ENCODE results near the gene PYGB.
A peak's percentile ranks its signal among the peaks of the same experiment; 100 is the strongest.

The PYGB gene

GRCh38 chr20:25216199-25216945, 31.5 kb upstream of the PYGB start:
- DNase-seq (ENCODE audit: low spot score): no peak

DNA sequence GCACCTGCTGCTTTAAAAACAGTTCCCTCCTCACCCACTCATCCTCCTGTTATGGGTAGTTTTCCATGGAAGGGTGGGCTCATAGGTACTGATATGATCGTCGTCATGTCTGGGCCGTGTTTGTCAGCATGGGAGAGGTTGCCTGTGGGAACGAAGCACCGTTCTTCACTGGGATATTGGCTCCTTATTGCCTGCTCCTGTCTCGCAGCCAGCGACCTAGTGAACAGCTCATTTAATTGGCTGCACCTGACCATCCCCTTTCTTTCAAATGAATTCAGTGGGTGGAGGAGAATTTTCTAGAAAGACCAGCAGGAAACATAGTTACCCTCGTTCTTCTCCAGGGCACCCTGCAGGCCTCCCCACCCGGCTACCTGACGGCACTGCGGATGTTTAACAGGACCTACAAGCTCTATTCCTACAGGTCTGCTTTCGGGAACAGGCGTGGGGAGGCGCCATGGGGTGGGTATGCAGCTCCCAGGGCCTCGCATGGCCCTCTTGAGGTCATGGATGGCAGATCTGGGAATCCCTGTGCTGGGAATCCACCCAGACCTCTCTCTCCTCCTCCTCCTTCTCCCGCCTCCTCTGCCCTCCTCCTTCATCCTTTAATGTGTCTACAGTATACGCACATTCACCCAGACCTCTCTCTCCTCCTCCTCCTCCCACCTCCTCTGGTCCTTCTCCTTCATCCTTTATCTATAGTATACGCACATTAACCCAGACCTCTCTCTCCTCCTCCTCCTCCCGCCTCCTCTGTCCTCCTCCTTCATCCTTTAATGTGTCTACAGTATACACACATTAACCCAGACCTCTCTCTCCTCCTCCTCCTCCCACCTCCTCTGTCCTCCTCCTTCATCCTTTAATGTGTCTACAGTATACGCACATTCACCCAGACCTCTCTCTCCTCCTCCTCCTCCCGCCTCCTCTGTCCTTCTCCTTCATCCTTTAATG, 30.4 kb upstream of the PYGB start:
- no peak for DNase-seq (ENCODE audit: low spot score)

GRCh38 chr20:25218109-25218486, 29.8 kb upstream of the PYGB start:
- DNase-seq (ENCODE audit: low spot score): no peak

GRCh38 chr20:25218492-25218891, 29.4 kb upstream of the PYGB start:
- DNase-seq (ENCODE audit: low spot score): no peak

- no peak for DNase-seq (ENCODE audit: low spot score)
Observed at GRCh38 chr20:25219365-25219764, 28.5 kb upstream of the PYGB start.

DNA sequence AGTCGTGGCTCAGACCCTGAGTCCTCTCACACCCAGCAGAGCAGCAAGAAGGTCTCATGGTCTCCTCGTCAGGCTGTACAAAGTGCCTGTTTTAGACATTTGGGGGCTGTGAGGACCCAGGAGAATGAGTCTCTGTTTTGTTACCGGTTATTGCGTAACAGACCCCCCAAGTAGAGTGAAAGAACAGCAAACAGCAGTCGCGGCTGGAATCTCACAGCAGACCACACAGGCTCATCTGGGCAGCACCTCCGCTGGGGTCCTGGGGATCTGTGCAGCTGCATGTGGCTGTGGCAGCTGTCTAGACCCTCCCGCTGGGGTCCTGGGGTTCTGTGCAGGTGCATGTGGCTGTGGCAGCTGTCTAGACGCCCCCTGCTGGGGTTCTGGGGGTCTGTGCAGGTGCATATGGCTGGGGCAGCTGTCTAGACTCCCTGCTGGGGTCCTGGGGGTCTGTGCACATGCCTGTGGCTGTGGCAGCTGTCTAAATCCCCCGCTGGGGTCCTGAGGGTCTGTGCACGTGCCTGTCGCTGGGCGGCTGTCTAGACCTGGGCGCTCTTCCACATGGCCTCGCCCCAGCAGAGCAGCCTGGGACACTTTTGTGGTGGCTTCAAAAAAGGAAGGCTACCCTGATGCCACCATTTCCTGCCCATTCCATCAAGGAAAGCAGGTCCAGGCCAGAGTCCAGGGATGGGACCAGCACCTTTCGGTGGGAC, 27.7 kb upstream of the PYGB start:
- DNase-seq (ENCODE audit: low spot score): no peak

DNA sequence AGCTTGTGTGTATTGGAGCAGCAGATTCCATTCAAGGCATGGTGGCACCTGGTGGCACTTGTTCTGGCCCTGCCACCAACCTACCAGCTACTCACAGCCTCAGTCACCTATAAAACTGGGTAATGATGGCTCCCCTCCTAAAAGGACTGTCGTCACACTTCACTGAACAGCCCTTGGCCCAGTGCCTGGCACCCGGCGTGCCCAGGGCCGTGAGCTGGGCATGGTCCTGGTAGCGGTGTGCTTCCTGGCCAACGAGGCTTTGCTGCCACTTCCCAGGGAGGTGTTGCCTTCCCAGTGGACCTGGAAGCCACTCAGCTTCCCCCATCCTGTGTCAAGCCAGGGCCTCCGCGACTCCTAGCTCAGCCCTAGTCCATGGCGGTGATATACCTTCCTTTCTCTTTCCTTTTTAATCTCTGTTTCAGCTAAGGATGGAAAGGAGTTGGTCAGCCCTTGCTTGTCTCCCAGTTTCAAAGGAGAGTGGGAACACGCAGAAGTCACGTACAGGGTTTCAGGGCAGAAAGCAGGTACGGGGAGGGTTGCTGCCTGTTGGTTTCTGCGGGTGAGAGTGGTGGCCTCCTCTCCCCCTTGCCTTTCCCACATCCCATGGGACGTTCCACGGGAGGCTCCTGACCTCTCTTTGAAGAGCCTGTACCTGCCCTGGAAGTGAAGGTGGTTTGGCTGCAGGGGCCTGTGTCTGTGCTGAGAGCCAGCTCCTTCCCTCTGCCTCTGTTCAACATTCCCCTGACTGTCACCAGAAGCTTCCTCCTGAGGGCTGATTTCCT, 26.9 kb upstream of the PYGB start:
- DNase-seq (ENCODE audit: low spot score): no peak

DNA sequence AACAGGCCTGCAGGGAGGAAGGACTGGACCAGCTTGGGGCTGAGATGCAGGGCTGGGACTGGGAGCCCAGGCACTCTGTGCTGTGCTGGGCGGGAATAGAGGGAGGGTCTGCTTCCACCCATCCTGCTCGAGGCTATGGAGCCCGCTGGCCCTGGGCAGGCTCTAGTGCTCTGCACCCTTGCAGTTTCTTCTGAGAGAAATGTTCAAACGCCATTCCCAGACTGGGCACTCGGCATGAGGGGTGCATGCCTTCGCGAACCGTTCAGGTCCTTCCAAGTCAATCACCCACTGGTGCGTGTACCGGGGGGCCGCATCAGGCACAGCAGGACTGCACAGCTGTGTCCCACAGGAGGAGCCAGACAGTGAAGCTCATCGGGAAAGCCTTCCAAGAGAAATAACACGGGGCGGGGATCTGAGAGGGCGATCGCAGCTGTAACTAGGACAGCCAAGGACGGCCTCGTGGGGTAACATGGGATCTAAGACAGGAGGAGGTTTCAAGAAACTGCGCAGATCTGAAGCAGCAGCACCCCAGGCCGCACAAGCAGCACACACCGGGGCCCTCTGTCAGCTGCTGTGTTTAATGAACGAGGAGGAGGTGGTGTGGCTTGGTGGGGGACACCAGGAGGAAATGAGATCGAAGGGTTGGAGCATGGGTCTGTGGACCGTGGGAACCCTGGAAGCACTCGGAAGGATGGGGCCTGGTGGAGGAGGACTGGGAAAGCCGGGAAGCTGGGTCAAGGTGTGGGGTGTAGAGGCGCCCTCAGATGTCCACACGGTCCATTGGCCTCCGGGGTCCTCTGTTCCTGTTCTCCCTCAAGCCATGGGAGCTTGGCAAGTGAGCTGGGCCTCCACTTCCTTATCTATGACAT, 26.1 kb upstream of the PYGB start:
- DNase-seq (ENCODE audit: low spot score): no peak

- no peak for DNase-seq (ENCODE audit: low spot score)
Observed at GRCh38 chr20:25222461-25223178, 25.3 kb upstream of the PYGB start.

GRCh38 chr20:25223179-25223661, 24.7 kb upstream of the PYGB start:
- peak; percentile 16 for DNase-seq (ENCODE audit: low spot score)

- DNase-seq (ENCODE audit: low spot score): no peak
Observed at GRCh38 chr20:25223765-25224720, 23.8 kb upstream of the PYGB start.

DNA sequence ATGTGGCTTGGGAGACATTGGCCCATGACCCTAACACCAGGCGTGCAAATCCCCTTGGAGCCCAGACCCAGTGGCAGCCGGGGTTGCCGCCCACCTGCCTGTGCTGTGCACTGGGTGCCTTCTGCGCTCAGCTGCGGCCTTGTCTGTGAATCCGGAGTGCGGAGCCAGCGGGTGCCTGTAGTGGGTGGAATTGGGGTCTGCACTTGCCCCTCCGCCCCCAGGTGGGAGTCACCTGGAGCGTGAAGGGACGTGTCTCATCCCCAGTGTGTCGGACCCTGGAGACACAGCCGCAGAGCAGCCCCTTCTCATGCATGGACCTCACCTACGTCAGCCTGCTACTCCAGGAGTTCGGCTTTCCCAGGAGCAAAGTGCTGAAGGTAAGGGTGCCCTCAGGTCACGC, 22.9 kb upstream of the PYGB start:
- DNase-seq (ENCODE audit: low spot score): no peak

DNA sequence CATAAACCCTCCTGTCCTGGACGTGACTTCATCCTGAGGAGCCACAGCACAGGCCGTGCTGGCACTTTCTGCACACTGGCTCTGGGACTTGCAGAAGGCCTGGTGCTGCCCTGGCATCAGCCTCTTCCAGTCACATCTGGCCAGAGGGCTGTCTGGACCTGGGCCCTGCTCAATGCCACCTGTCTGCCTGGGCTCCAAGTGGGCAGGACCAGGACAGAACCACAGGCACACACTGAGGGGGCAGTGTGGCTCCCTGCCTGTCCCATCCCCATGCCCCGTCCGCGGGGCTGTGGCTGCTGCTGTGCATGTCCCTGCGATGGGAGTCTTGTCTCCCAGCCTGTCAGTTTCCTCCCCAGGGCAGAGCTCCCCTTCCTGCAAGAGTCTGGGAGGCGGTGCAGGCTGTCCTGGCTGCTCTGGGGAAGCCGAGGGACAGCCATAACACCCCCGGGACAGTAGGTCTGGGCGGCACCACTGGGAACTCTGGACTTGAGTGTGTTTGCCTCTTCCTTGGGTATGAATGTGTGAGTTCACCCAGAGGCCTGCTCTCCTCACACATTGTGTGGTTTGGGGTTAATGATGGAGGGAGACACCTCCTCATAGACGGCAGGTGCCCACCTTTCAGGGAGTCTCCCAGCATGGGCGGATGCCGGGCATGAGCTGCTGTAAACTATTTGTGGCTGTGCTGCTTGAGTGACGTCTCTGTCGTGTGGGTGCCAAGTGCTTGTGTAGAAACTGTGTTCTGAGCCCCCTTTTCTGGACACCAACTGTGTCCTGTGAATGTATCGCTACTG, 22.0 kb upstream of the PYGB start:
- DNase-seq (ENCODE audit: low spot score): no peak

DNA sequence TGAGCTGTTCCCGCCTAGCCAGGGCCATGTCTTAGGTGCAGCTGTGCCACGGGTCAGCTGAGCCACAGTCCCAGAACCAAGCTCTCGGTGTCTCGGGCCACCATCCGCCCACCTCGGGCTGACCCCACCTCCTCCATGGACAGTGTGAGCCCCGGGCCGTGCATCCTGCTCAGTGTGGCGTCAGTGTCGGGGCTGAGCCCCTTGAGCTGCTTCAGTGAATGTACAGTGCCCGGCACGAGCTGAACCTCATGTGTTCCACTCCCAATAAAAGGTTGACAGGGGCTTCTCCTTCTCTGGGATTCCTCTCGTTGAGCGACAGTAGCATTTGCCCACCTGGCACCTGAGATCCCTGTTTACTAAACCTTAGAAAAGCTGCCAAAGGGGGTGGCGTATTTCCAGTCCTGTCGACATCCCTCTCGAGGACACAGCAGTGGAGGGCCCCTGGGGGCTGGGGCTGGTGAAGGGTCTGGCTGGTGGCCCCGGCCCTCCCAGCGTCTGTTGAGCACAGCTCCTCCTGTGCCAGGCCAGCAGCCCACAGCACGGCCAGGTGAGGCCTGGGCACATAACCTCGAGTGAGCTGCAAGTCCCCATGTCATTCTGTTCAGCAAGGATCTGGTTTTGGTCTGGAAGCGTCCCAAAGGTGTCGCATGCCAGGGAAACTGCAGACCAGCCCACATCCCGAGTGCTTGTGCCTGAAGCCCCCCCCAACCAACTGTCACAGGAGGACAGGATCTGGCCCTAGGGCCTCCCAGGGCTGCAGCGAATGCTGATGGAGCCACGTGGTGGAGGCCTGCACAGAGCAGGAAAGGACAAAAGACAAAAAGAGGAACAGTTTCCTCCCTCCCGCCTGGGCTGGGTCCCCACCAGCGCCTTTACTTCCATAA, 21.2 kb upstream of the PYGB start:
- no peak for DNase-seq (ENCODE audit: low spot score)

DNA sequence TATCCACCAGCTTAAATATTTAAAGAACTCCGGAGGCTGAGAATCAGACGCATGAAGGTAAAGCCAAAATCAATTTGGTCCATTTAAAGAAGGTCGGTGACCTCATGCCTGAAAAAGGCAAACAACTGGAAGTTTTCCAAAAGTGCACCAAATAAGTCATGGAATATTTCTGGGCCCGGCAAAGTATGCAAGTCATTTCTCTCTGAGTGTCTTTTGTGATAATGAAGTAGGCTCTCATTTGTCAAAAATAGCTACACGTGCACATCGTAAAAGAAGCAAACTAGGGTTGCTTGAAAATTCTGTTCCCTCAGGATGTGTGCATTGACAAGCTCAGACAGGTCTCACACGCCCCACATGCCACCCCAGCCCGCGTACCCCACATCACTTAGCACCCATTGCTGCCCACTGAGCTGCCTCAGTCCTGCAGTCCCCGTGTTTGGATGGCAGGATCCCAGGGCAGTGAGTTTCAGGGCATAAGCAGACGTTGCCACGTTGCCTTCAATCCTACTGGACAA, 20.5 kb upstream of the PYGB start:
- no peak for DNase-seq (ENCODE audit: low spot score)

GRCh38 chr20:25229486-25230165, 18.3 kb upstream of the PYGB start:
- no peak for DNase-seq (ENCODE audit: low spot score)

Measured in CD4-positive, alpha-beta T cell treated with Interleukin-2 at 100 ng/mL for 4 hours (primary cell).